Breast epithelium (tissue), 4 donors: ENCODE data around the gene IFNL3. TPM values are rescaled to one million over a fixed set of nuclear protein-coding genes. Genes with fewer than 3 reads are reported as not detected.

Experiments used
- DNase-seq, 2 donors: peaks; one replicate each; pipeline ENCODE4 v3.0.0-alpha.2; 2019; ENCODE audit warnings: low spot score in 2 of 2
- H3K27ac ChIP-seq, 2 donors: fragments of 200-600 bp; sonication (generic) in 1 of 2; one replicate each; pipeline ENCODE4 v1.5.1; 2016 to 2019; ENCODE audit warnings: mild to moderate bottlenecking in 1 of 2
- H3K27me3 ChIP-seq, 2 donors: fragments of 200-600 bp; sonication (generic) in 1 of 2; one replicate each; pipeline versions ENCODE4 v1.5.1 to v1.6.0; 2017 to 2019; ENCODE audit warnings: control low read depth in 1 of 2, mild to moderate bottlenecking in 1 of 2
- H3K36me3 ChIP-seq: fragments of 200-600 bp; one replicate; pipeline ENCODE4 v1.5.1; 2019
- H3K4me1 ChIP-seq, 2 donors: fragments of 200-600 bp; sonication (generic); one replicate each; pipeline ENCODE4 v1.5.1; 2016 to 2019; ENCODE audit warnings: control low read depth in 1 of 2
- H3K4me3 ChIP-seq, 3 donors: fragments of 200-600 bp; sonication (generic); 1 replicate in 2 of 3; 2 replicates in 1 of 3; pipeline ENCODE4 v1.5.1; 2016 to 2019; ENCODE audit warnings: mild to moderate bottlenecking in 3 of 3, moderate library complexity in 2 of 3
- H3K9me3 ChIP-seq, 2 donors: fragments of 200-600 bp; sonication (generic) in 1 of 2; one replicate each; pipeline ENCODE4 v1.5.1; 2016 to 2019; ENCODE audit warnings: control low read depth in 1 of 2
- POLR2A ChIP-seq: fragments of 450-650 bp; IDR thresholded peaks from one replicate; pipeline ENCODE4 v1.6.1; 2016; ENCODE audit warnings: antibody characterized with exemption, mild to moderate bottlenecking, moderate library complexity
- POLR2AphosphoS5 ChIP-seq, 3 donors: sonication (generic); formaldehyde crosslinking; IDR thresholded peaks; one replicate each; pipeline ENCODE4 v1.6.1; 2017; ENCODE audit warnings: antibody characterized with exemption in 3 of 3
- intact Hi-C: fragments of 100-400 bp; cut with DNase I; formaldehyde crosslinking; loops from one replicate; pipeline ENCODE4 v1.15.1; 2023; ENCODE audit warnings: low total_unique reads
- total RNA-seq, 3 donors: library from RNA; depleted of rRNA; stranded (reverse); fragments of >200 nt; gene quantifications; one replicate each; pipeline ENCODE4 v1.1.0, GENCODE V29; 2016
- TF ChIP-seq, protein P1 (sequence below), 3 donors: fragments of 450-650 bp; IDR thresholded peaks; one replicate each; pipeline ENCODE4 v1.5.1; 2016 to 2017; ENCODE audit warnings: antibody characterized with exemption in 3 of 3, mild to moderate bottlenecking in 3 of 3, moderate library complexity in 3 of 3

IFNL3 gene
- total RNA-seq, 3 donors from 2014 or later = not detected

GRCh38 chr19:39254531-39255345 is 9.9 kb upstream of the IFNL3 start:
- H3K27me3 ChIP-seq = no peaks in the 10 kb centered on the region
- no peak overlapping the region for H3K4me3 ChIP-seq
- DNase-seq = no peak
- TF ChIP-seq POLR2AphosphoS5 (IDR thresholded peaks at IDR 0.05) = no peak
- TF ChIP-seq, protein P1, sequence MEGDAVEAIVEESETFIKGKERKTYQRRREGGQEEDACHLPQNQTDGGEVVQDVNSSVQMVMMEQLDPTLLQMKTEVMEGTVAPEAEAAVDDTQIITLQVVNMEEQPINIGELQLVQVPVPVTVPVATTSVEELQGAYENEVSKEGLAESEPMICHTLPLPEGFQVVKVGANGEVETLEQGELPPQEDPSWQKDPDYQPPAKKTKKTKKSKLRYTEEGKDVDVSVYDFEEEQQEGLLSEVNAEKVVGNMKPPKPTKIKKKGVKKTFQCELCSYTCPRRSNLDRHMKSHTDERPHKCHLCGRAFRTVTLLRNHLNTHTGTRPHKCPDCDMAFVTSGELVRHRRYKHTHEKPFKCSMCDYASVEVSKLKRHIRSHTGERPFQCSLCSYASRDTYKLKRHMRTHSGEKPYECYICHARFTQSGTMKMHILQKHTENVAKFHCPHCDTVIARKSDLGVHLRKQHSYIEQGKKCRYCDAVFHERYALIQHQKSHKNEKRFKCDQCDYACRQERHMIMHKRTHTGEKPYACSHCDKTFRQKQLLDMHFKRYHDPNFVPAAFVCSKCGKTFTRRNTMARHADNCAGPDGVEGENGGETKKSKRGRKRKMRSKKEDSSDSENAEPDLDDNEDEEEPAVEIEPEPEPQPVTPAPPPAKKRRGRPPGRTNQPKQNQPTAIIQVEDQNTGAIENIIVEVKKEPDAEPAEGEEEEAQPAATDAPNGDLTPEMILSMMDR (IDR thresholded peaks at IDR 0.05) = no peak
- no peak for TF ChIP-seq POLR2A
- H3K27ac ChIP-seq = no peak overlapping the region
- H3K36me3 ChIP-seq = no peaks in the 10 kb centered on the region
- H3K4me1 ChIP-seq = no peaks in the 10 kb centered on the region
- intact Hi-C loops = no loop called here
- H3K9me3 ChIP-seq = no peaks in the 10 kb centered on the region

DNA sequence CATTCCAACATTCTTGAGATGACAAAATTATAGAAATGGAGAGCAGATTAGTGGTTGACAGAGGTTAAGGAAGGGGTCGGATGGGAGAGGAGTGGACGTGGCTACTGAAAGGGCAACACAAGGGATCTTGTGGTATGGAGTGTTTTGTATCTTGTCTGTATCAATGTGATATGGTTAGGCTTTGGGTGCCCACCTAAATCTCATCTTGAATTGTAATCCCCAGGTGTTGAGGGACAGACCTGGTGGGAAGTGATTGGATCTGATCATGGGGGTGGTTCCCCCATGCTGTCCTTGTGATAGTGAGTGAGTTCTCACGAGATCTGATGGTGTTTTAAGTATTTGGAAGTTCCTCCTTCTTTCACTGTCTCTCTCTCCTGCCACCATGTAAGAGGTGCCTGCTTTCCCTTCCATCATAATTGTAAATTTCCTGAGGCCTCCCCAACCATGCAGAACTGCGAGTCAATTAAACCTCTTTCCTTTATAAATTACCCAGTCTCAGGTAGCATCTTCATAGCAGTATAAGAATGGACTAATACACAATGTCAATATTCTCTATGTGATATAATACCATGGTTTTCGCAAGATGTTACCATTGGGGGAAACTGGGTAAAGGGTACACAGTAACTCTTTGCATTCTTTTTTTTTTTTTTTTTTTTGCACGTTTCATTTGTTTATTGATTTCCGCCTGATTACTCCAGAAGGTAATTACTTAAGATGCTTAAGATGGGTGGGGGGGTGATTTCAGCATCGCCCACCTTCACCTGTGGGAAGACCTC is 8.8 kb upstream of the IFNL3 start:
- intact Hi-C loops = no loop called here
- DNase-seq = no peak
- no peak for TF ChIP-seq POLR2AphosphoS5 (IDR thresholded peaks at IDR 0.05)
- TF ChIP-seq, protein P1 (IDR thresholded peaks at IDR 0.05) = no peak
- Histone ChIP-seq H3K9me3 (no peaks in the 10 kb centered on the region), H3K27ac (no peak overlapping the region), H3K4me3 (no peak overlapping the region), H3K4me1 (no peaks in the 10 kb centered on the region), H3K27me3 (peaks cover 1 to 7% of the 10 kb centered on the region in 2 donors), H3K36me3 (no peaks in the 10 kb centered on the region)

GRCh38 chr19:39252458-39252857 is 7.7 kb upstream of the IFNL3 start:
- Histone ChIP-seq H3K36me3 (no peaks in the 10 kb centered on the region), H3K27me3 (peaks cover 4 to 16% of the 10 kb centered on the region in 2 donors), H3K9me3 (no peaks in the 10 kb centered on the region), H3K27ac (no peak overlapping the region), H3K4me3 (no peak overlapping the region), H3K4me1 (no peaks in the 10 kb centered on the region)
- DNase-seq = no peak
- intact Hi-C loops = no loop called here
- TF ChIP-seq, protein P1 (IDR thresholded peaks at IDR 0.05) = no peak
- TF ChIP-seq POLR2A (no peak), POLR2AphosphoS5 (IDR thresholded peaks at IDR 0.05) (no peak)

DNA sequence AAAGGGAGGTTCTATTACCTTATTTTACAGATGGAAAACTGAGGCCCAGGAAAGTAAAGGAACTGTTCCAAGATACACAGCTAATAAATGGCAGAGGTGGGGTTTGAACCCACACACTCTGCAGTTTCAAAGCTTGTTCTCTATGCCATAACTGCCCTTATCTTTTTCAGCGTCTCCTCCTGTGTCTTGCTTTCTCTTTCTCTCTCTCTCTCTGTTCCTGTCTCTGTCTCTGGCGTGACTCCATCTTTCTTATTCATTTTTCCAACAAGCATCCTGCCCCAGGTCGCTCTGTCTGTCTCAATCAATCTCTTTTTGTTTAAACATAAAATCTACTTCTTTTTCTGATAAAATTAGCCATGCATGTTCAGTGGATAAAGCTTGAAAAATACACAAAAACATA is 7.0 kb upstream of the IFNL3 start:
- Histone ChIP-seq H3K4me1 (no peaks in the 10 kb centered on the region), H3K4me3 (no peak overlapping the region), H3K27me3 (peaks cover 4 to 22% of the 10 kb centered on the region in 2 donors), H3K9me3 (no peaks in the 10 kb centered on the region), H3K27ac (no peak overlapping the region), H3K36me3 (no peaks in the 10 kb centered on the region)
- TF ChIP-seq POLR2AphosphoS5 (IDR thresholded peaks at IDR 0.05) (no peak), POLR2A (no peak)
- TF ChIP-seq, protein P1 (IDR thresholded peaks at IDR 0.05) = no peak
- DNase-seq = no peak
- intact Hi-C loops = no loop called here

DNA sequence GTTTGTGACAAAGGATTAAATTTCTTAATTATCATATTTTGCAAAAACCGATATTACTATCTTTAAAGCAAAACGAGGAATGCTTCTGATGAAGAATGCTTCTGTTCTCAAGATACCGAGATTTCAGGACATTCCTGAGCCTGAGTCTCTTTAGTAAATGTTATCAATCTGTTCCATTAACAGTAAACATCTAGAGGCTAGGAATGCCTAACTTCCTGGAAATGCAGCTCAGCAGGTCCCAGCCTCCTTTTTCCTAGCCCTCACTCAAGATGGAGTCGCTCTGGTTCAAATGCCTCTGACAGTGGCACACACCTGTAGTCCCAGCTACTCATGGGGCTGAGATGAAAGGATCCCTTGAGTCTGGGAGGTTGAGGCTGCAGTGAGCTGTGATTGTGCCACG is 6.3 kb upstream of the IFNL3 start:
- TF ChIP-seq POLR2AphosphoS5 (IDR thresholded peaks at IDR 0.05) = no peak
- TF ChIP-seq, protein P1 (IDR thresholded peaks at IDR 0.05) = no peak
- no peaks in the 10 kb centered on the region for H3K4me1 ChIP-seq
- no peak overlapping the region for H3K4me3 ChIP-seq
- no peak for DNase-seq
- H3K36me3 ChIP-seq = no peaks in the 10 kb centered on the region
- no peaks in the 10 kb centered on the region for H3K9me3 ChIP-seq
- H3K27ac ChIP-seq = no peak overlapping the region
- intact Hi-C loops = no loop called here
- H3K27me3 ChIP-seq = peaks cover 4 to 22% of the 10 kb centered on the region in 2 donors
